ENCODE results near the gene SIGLEC7. TPM values are rescaled to one million over a fixed set of nuclear protein-coding genes. Genes with fewer than 3 reads are reported as not detected.

SIGLEC7 gene
- total RNA-seq, 1 experiment from 2014 or later = not detected

DNA sequence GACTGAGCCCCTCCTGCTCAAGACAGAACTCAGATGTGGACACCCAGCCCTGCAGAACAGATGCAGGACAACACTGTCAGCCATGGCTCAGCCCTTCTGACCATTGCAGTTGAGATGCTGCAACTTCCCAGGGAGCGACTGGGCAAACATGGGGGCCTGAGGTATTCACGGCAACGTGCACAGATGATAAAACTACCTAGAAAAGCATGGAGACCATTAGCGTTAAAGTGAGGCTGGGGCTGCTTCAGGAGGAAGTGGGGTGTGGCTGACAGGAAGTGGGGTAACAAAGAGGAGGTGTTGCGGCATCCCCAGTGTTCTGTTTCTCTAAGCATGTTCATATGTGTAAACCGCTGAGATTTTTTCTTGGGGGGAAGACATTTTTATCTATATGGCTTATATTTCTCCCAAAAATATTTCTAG, 18.7 kb upstream of the SIGLEC7 start:
- Histone ChIP-seq H3K36me3 (no peaks in the 10 kb centered on the region), H3K27ac (no peak overlapping the region), H3K27me3 (replicated peaks) (no peaks in the 10 kb centered on the region; the same call in 1 of the 2 replicates), H3K4me3 (no peak overlapping the region), H3K4me1 (replicated peaks) (peaks cover 8% of the 10 kb centered on the region), H3K9me3 (replicated peaks) (no peaks in the 10 kb centered on the region)
- DNase-seq (ENCODE audit: low read depth in 1 of 2, low spot score in 2 of 2) = no peak

GRCh38 chr19:51123802-51124201, 18.3 kb upstream of the SIGLEC7 start:
- Histone ChIP-seq H3K27me3 (replicated peaks) (no peaks in the 10 kb centered on the region; the same call in 1 of the 2 replicates), H3K27ac (no peak overlapping the region), H3K4me3 (no peak overlapping the region), H3K4me1 (replicated peaks) (peaks cover 12% of the 10 kb centered on the region), H3K36me3 (no peaks in the 10 kb centered on the region), H3K9me3 (replicated peaks) (no peaks in the 10 kb centered on the region)
- DNase-seq (ENCODE audit: low read depth in 1 of 2, low spot score in 2 of 2) = no peak

DNA sequence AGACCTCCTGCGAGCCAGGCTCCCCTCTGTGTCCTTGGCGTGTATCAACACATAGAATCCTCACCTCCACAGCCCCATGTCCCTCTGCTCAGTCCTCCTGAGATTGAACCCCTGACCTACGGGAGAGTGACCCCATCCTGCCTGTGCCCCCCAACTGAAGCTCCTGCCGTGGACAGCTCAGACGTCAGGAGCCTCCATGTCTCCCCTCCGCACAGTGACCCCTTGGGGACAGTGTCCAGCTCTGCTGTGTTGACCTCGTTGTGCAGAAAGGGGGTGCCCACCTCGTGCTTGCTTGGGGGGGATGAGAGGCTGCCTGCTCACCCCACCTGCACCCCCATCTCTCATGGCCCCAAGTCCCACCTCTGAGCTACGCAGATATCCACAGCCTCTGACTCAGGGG, 17.9 kb upstream of the SIGLEC7 start:
- no peaks in the 10 kb centered on the region for H3K9me3 ChIP-seq (replicated peaks)
- no peak for DNase-seq (ENCODE audit: low read depth in 1 of 2, low spot score in 2 of 2)
- no peaks in the 10 kb centered on the region for H3K36me3 ChIP-seq
- H3K27ac ChIP-seq = no peak overlapping the region
- no peak overlapping the region for H3K4me3 ChIP-seq
- no peaks in the 10 kb centered on the region; the same call in 1 of the 2 replicates for H3K27me3 ChIP-seq (replicated peaks)
- H3K4me1 ChIP-seq (replicated peaks) = peaks cover 17% of the 10 kb centered on the region

DNA sequence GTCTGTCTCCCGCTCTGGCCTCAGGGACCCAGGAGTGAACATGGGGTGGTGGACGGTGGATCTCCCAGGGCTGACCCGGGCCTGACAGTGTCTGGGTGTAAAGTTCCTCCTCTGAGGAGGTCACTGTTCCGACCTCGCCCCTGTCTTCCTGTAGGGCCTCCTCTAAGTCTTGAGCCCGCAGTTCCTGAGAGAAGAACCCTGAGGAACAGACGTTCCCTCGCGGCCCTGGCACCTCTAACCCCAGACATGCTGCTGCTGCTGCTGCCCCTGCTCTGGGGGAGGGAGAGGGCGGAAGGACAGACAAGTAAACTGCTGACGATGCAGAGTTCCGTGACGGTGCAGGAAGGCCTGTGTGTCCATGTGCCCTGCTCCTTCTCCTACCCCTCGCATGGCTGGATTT, 17.4 kb upstream of the SIGLEC7 start, which contains the start of gene SIGLEC9:
SIGLEC9 (plus strand) TSS at position 178 of the 400 bp plus-strand sequence; CDS start at position 247, 69 bp downstream.
- H3K4me1 ChIP-seq (replicated peaks) = peaks cover 20% of the 10 kb centered on the region
- H3K36me3 ChIP-seq = no peaks in the 10 kb centered on the region
- H3K27me3 ChIP-seq (replicated peaks) = no peaks in the 10 kb centered on the region; the same call in 1 of the 2 replicates
- DNase-seq (ENCODE audit: low read depth in 1 of 2, low spot score in 2 of 2) = no peak
- H3K9me3 ChIP-seq (replicated peaks) = no peaks in the 10 kb centered on the region
- no peak within 1 kb of the TSS for H3K27ac ChIP-seq
- no peak within 1 kb of the TSS for H3K4me3 ChIP-seq

DNA sequence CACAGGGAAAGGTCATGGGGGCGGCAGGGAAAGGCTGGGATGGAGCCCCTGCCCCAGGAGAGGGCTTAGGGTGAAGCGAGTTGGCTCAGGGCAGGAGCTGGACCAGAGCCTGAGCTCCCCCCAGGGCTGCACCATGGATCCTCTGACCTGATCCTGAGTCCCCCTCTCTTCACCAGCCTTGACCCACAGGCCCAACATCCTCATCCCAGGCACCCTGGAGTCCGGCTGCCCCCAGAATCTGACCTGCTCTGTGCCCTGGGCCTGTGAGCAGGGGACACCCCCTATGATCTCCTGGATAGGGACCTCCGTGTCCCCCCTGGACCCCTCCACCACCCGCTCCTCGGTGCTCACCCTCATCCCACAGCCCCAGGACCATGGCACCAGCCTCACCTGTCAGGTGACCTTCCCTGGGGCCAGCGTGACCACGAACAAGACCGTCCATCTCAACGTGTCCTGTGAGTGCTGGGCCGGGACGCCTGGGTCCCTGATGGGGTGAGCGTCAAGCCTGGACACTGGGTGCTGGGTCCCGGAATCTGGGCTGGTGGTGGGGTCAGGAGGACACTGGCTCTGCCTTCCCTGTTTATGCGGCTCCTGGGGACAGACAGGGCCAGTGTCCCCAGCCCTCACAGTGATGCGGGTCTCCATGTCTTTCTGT, 16.6 kb upstream of the SIGLEC7 start:
- Histone ChIP-seq H3K4me3 (no peak overlapping the region), H3K9me3 (replicated peaks) (no peaks in the 10 kb centered on the region), H3K36me3 (no peaks in the 10 kb centered on the region), H3K27ac (no peak overlapping the region), H3K4me1 (replicated peaks) (peaks cover 20% of the 10 kb centered on the region), H3K27me3 (replicated peaks) (no peaks in the 10 kb centered on the region; the same call in 1 of the 2 replicates)
- DNase-seq (ENCODE audit: low read depth in 1 of 2, low spot score in 2 of 2) = no peak

DNA sequence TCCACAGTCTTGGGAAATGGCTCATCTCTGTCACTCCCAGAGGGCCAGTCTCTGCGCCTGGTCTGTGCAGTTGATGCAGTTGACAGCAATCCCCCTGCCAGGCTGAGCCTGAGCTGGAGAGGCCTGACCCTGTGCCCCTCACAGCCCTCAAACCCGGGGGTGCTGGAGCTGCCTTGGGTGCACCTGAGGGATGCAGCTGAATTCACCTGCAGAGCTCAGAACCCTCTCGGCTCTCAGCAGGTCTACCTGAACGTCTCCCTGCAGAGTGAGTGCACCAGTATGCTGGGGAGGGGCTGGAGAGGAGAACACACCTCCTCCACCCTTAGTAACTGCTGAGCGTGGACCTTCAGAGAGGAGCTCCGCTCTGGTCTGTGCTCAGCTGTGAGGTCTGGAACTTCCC, 15.1 kb upstream of the SIGLEC7 start:
- H3K9me3 ChIP-seq (replicated peaks) = no peaks in the 10 kb centered on the region
- H3K27me3 ChIP-seq (replicated peaks) = no peaks in the 10 kb centered on the region; the same call in 1 of the 2 replicates
- no peak for DNase-seq (ENCODE audit: low read depth in 1 of 2, low spot score in 2 of 2)
- no peak overlapping the region for H3K27ac ChIP-seq
- H3K4me3 ChIP-seq = no peak overlapping the region
- peaks cover 20% of the 10 kb centered on the region for H3K4me1 ChIP-seq (replicated peaks)
- H3K36me3 ChIP-seq = no peaks in the 10 kb centered on the region

DNA sequence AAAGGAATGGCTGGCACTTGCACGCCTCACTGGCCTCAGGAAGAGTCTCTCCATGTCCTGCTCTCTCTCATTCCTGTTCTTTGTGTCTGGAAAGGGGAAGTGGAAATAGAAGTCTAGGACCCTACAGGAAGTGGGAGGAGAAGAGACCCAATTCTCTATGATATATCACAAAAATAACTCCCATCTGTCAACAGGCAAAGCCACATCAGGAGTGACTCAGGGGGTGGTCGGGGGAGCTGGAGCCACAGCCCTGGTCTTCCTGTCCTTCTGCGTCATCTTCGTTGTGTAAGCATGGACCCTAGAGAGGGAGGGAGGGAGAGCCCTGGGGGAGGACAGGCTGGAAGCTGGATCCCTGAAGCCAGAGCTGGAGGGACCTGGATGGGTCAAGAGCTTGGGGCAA, 14.3 kb upstream of the SIGLEC7 start:
- Histone ChIP-seq H3K4me1 (replicated peaks) (peaks cover 20% of the 10 kb centered on the region), H3K9me3 (replicated peaks) (no peaks in the 10 kb centered on the region), H3K27ac (no peak overlapping the region), H3K27me3 (replicated peaks) (no peaks in the 10 kb centered on the region; the same call in 1 of the 2 replicates), H3K36me3 (no peaks in the 10 kb centered on the region), H3K4me3 (no peak overlapping the region)
- peak; percentile 33 to 77 for DNase-seq (ENCODE audit: low read depth in 1 of 2, low spot score in 2 of 2)

DNA sequence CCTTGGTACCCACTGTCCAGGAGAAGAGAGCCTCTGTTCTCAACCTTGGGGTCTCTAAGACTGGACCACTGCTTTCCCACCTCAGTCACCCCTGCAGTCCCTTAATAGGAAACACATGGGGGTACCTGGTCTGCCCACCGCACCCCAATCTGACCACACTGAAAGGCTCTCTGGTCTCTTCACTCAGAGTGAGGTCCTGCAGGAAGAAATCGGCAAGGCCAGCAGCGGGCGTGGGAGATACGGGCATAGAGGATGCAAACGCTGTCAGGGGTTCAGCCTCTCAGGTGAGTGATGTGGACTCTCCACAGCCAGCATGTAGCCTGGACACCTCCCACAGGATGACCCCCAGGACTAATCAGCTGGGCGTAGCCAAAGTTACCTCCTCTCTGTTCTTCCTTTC, 13.9 kb upstream of the SIGLEC7 start:
- Histone ChIP-seq H3K36me3 (no peaks in the 10 kb centered on the region), H3K4me3 (no peak overlapping the region), H3K4me1 (replicated peaks) (peaks cover 20% of the 10 kb centered on the region), H3K27me3 (replicated peaks) (no peaks in the 10 kb centered on the region; the same call in 1 of the 2 replicates), H3K27ac (no peak overlapping the region), H3K9me3 (replicated peaks) (no peaks in the 10 kb centered on the region)
- no peak for DNase-seq (ENCODE audit: low read depth in 1 of 2, low spot score in 2 of 2)

- H3K36me3 ChIP-seq = no peaks in the 10 kb centered on the region
- no peaks in the 10 kb centered on the region; the same call in 1 of the 2 replicates for H3K9me3 ChIP-seq (replicated peaks)
- H3K4me1 ChIP-seq (replicated peaks) = peaks cover 20% of the 10 kb centered on the region
- H3K4me3 ChIP-seq = no peak overlapping the region
- no peak for DNase-seq (ENCODE audit: low read depth in 1 of 2, low spot score in 2 of 2)
- H3K27me3 ChIP-seq (replicated peaks) = peaks cover 1% of the 10 kb centered on the region; the same call in 1 of the 2 replicates
- no peak overlapping the region for H3K27ac ChIP-seq
Observed at GRCh38 chr19:51129716-51130115, 12.4 kb upstream of the SIGLEC7 start.

DNA sequence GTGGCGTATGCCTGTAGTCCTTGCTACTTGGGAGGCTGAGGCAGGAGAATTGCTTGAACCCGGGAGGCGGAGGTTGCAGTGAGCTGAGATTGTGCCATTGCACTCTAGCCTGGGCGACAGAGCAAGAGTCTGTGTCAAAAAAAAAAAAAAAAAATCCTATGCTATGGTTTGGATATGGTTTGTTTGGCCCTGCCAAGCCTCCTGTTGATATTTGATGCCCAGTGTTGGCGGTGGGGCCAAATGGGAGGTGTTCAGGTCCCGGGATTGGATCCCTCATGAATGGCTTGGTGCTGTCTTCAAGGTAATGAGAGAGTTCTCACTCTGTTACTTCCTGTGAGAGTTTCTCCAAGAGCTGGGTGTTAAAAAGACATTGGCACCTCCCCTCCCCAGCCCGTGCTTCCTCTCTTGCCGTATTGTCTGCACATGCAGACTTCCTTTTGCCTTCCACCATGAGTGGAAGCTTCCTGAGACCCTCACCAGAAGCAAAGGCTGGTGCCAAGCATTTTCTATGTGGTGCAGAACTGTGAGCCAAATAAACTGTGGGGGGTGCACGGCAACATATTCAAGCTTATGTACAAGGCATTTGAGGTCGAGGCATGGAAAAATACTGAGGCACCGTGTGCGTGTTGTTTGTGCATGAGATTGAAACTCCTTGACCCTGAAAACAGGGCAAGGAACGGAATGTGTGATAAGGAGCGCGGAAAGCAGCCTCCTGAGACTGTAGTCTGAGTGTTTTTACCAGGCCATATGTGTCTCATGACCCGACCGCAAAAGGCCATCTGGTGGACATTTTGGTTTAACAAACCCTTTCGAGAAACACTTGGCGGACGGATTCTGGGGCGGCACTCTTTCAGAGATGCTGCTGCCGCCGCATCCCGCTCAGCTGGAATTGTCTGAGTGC, 10.1 kb upstream of the SIGLEC7 start:
- Histone ChIP-seq H3K9me3 (replicated peaks) (peaks cover 5% of the 10 kb centered on the region; the same call in 1 of the 2 replicates), H3K27me3 (replicated peaks) (peaks cover 5% of the 10 kb centered on the region; the same call in 1 of the 2 replicates), H3K4me3 (no peak overlapping the region), H3K36me3 (no peaks in the 10 kb centered on the region), H3K4me1 (replicated peaks) (peaks cover 20% of the 10 kb centered on the region), H3K27ac (no peak overlapping the region)
- no peak for DNase-seq (ENCODE audit: low read depth in 1 of 2, low spot score in 2 of 2)

- Histone ChIP-seq H3K4me3 (no peak overlapping the region), H3K27me3 (replicated peaks) (peaks cover 7% of the 10 kb centered on the region), H3K9me3 (replicated peaks) (peaks cover 5% of the 10 kb centered on the region; the same call in 1 of the 2 replicates), H3K36me3 (no peaks in the 10 kb centered on the region), H3K4me1 (replicated peaks) (no peaks in the 10 kb centered on the region), H3K27ac (no peak overlapping the region)
- DNase-seq (ENCODE audit: low read depth in 1 of 2, low spot score in 2 of 2) = no peak
Observed at GRCh38 chr19:51135004-51135403, 7.1 kb upstream of the SIGLEC7 start.

DNA sequence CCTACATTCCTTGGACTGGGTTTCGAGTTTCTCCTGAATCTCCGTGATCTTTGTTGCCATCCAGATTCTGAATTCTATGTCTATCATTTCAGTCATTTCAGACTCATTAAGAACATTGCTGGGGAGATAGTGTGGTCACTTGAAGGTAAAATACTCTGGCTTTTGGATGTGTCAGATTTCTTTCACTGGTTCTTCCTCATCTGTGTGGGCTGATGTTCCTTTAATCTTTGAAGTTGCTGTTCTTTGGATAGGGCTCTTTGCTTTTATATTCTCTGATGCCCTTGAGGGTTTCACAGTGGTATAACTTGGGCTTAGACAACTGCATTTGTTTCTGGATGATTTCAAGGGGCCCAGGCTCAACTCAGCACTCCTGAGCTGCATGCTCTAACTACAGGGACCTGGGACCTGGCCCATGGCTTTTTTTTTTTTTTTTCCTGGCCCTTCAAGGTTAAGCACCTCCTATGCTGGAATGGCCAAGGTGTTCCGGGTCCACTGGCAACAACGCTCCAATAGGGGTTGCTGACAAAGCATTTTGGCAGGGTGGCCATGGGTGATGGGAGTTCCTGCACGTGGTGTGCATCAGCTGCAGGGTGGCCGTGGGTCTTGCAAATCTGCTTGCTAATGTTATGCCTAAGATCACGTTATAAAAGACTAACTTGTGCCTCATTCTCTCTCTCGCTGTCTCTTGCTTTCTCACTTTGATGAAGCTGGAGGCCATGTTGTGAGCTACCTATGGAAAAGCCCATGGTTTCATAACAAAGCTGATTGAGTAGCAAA, 5.9 kb upstream of the SIGLEC7 start:
- peaks cover 19% of the 10 kb centered on the region for H3K27me3 ChIP-seq (replicated peaks)
- H3K27ac ChIP-seq = no peak overlapping the region
- no peaks in the 10 kb centered on the region for H3K36me3 ChIP-seq
- no peaks in the 10 kb centered on the region for H3K4me1 ChIP-seq (replicated peaks)
- no peak overlapping the region for H3K4me3 ChIP-seq
- peaks cover 5% of the 10 kb centered on the region; the same call in 1 of the 2 replicates for H3K9me3 ChIP-seq (replicated peaks)
- DNase-seq (ENCODE audit: low read depth in 1 of 2, low spot score in 2 of 2) = no peak

GRCh38 chr19:51136851-51137551, 5.1 kb upstream of the SIGLEC7 start:
- H3K4me3 ChIP-seq = no peak overlapping the region
- peaks cover 5% of the 10 kb centered on the region; the same call in 1 of the 2 replicates for H3K9me3 ChIP-seq (replicated peaks)
- no peak for DNase-seq (ENCODE audit: low read depth in 1 of 2, low spot score in 2 of 2)
- H3K27ac ChIP-seq = no peak overlapping the region
- H3K27me3 ChIP-seq (replicated peaks) = peaks cover 20% of the 10 kb centered on the region
- H3K4me1 ChIP-seq (replicated peaks) = no peaks in the 10 kb centered on the region
- H3K36me3 ChIP-seq = no peaks in the 10 kb centered on the region

All from SJSA1 (cell line).